Activated B cell treated with CpG ODN at 0.5 μM for 24 hours (primary cell): ENCODE data around the gene TBC1D2B. TPM values are rescaled to one million over a fixed set of nuclear protein-coding genes. Genes with fewer than 3 reads are reported as not detected.

Experiments
- ATAC-seq: fragments of 200-7000 bp; cut with Tn5 transposase; one replicate; pipeline ENCODE4 v1.10.0; 2021; ENCODE audit warnings: low read depth, mild to moderate bottlenecking, moderate library complexity
- CTCF ChIA-PET: fragments of 350-600 bp; sonication (Branson Sonifier 250); formaldehyde crosslinking; loops from one replicate; lab custom pipeline; 2021; ENCODE audit warnings: antibody characterized with exemption; lab: Charles Lee
- POLR2A ChIA-PET: fragments of 350-600 bp; sonication (Branson Sonifier 250); formaldehyde crosslinking; loops from one replicate; lab custom pipeline; 2021; ENCODE audit warnings: antibody characterized with exemption; lab: Charles Lee
- DNase-seq: peaks from one replicate; pipeline ENCODE4 v3.0.0; 2022
- H3K27ac Mint-ChIP-seq: one replicate; pipeline ENCODE4 v1.8.0; 2020; ENCODE audit warnings: mixed read lengths
- H3K27me3 Mint-ChIP-seq: one replicate; pipeline ENCODE4 v1.8.0; 2021; ENCODE audit warnings: mixed read lengths
- H3K36me3 Mint-ChIP-seq: one replicate; pipeline ENCODE4 v1.8.0; 2021; ENCODE audit warnings: low read depth, mixed read lengths
- H3K4me1 Mint-ChIP-seq: one replicate; pipeline ENCODE4 v1.8.0; 2021; ENCODE audit warnings: mixed read lengths
- H3K4me3 Mint-ChIP-seq: one replicate; pipeline ENCODE4 v1.8.0; 2020; ENCODE audit warnings: mild to moderate bottlenecking, mixed read lengths
- H3K9me3 Mint-ChIP-seq: one replicate; pipeline ENCODE4 v1.8.0; 2020; ENCODE audit warnings: mixed read lengths
- CTCF ChIP-seq: fragments of 200-600 bp; IDR thresholded peaks from one replicate; pipeline ENCODE4 v1.8.0; 2022; ENCODE audit warnings: antibody characterized with exemption, mild to moderate bottlenecking
- intact Hi-C: fragments of 100-400 bp; cut with micrococcal nuclease; formaldehyde crosslinking; loops from one replicate; pipeline ENCODE4 v1.15.1; 2024
- total RNA-seq: library from RNA; stranded (reverse); gene quantifications from 2 replicates; pipeline ENCODE4 v1.2.3, GENCODE V29; 2022

The TBC1D2B gene
- total RNA-seq, 1 donor from 2014 or later: 13.7 TPM

GRCh38 chr15:78090422-78091063 is 13.0 kb upstream of the TBC1D2B start:
- CTCF ChIA-PET: interaction anchor here (2.2 kb wide), 1 partner anchor 18 kb away, joined by 15 read pairs; no protein-coding TSS in a partner anchor

GRCh38 chr15:78088773-78089080 is 11.2 kb upstream of the TBC1D2B start:
- ChIA-PET POLR2A (interaction anchor here (1.3 kb wide), 1 partner anchor 95 kb away, joined by 6 read pairs; no protein-coding TSS in a partner anchor), CTCF (interaction anchor here (1.2 to 2.0 kb wide), 3 partner anchors 20 to 107 kb away, joined by 4 to 9 read pairs (median 5); no protein-coding TSS in a partner anchor)
- intact Hi-C loops: loop anchor here (2.0 to 5.0 kb wide), 2 partner anchors 22 to 36 kb away; no protein-coding TSS in a partner anchor
- DNase-seq (no peak), ATAC-seq (no peak)
- peaks cover 18% of the 10 kb centered on the region for H3K4me1 Mint-ChIP-seq
- H3K36me3 Mint-ChIP-seq: no peaks in the 10 kb centered on the region
- peak overlapping the region; percentile 79 for H3K27ac Mint-ChIP-seq
- TF ChIP-seq CTCF: no peak
- H3K4me3 Mint-ChIP-seq: no peak overlapping the region
- no peaks in the 10 kb centered on the region for H3K9me3 Mint-ChIP-seq
- peaks cover 5% of the 10 kb centered on the region for H3K27me3 Mint-ChIP-seq

More at GRCh38 chr15:78090422-78091063, 13.0 kb upstream of the TBC1D2B start:
- ATAC-seq: no peak
- Mint-ChIP-seq H3K27ac (no peak overlapping the region), H3K4me1 (peaks cover 18% of the 10 kb centered on the region), H3K4me3 (no peak overlapping the region), H3K27me3 (peaks cover 5% of the 10 kb centered on the region), H3K9me3 (no peaks in the 10 kb centered on the region), H3K36me3 (no peaks in the 10 kb centered on the region)
- POLR2A ChIA-PET: no interaction called here
- DNase-seq: no peak
- intact Hi-C loops: no loop called here
- TF ChIP-seq CTCF: no peak

GRCh38 chr15:78087951-78088772 is 10.7 kb upstream of the TBC1D2B start:
- Mint-ChIP-seq H3K9me3 (no peaks in the 10 kb centered on the region), H3K27ac (peak overlapping the region; percentile 79), H3K27me3 (peaks cover 5% of the 10 kb centered on the region), H3K4me1 (peaks cover 18% of the 10 kb centered on the region), H3K4me3 (peak overlapping the region; percentile 56), H3K36me3 (no peaks in the 10 kb centered on the region)
- POLR2A ChIA-PET: interaction anchor here (1.3 kb wide), 1 partner anchor 94 kb away, joined by 6 read pairs; no protein-coding TSS in a partner anchor
- DNase-seq: no peak
- CTCF ChIA-PET: interaction anchor here (1.2 to 2.0 kb wide), 3 partner anchors 20 to 108 kb away, joined by 4 to 9 read pairs (median 5); no protein-coding TSS in a partner anchor
- TF ChIP-seq CTCF: no peak
- intact Hi-C loops: loop anchor here (2.0 to 5.0 kb wide), 2 partner anchors 21 to 36 kb away; no protein-coding TSS in a partner anchor
- ATAC-seq: peak; percentile 95

- no peaks in the 10 kb centered on the region for H3K36me3 Mint-ChIP-seq
- H3K4me1 Mint-ChIP-seq: peaks cover 24% of the 10 kb centered on the region
- POLR2A ChIA-PET: interaction anchor here (0.7 kb wide), 1 partner anchor 75 kb away, joined by 3 read pairs; no protein-coding TSS in a partner anchor
- no peak overlapping the region for H3K4me3 Mint-ChIP-seq
- H3K27ac Mint-ChIP-seq: no peak overlapping the region
- TF ChIP-seq CTCF: no peak
- CTCF ChIA-PET: no interaction called here
- H3K9me3 Mint-ChIP-seq: no peaks in the 10 kb centered on the region
- intact Hi-C loops: loop anchor here (5.0 kb wide), 1 partner anchor 34 kb away; no protein-coding TSS in a partner anchor
- peaks cover 3% of the 10 kb centered on the region for H3K27me3 Mint-ChIP-seq
- ATAC-seq (no peak), DNase-seq (no peak)
Measured at GRCh38 chr15:78085928-78086327, 8.4 kb upstream of the TBC1D2B start.

GRCh38 chr15:78084449-78084750 is 6.9 kb upstream of the TBC1D2B start:
- peaks cover 24% of the 10 kb centered on the region for H3K4me1 Mint-ChIP-seq
- intact Hi-C loops: no loop called here
- H3K4me3 Mint-ChIP-seq: no peak overlapping the region
- no peaks in the 10 kb centered on the region for H3K36me3 Mint-ChIP-seq
- DNase-seq (no peak), ATAC-seq (no peak)
- H3K27ac Mint-ChIP-seq: no peak overlapping the region
- ChIA-PET CTCF (no interaction called here), POLR2A (interaction anchor here (1.7 kb wide), 1 partner anchor 49 kb away, joined by 4 read pairs; no protein-coding TSS in a partner anchor)
- no peaks in the 10 kb centered on the region for H3K9me3 Mint-ChIP-seq
- no peaks in the 10 kb centered on the region for H3K27me3 Mint-ChIP-seq
- TF ChIP-seq CTCF: no peak
